Suprapubic skin (tissue), 4 donors: ENCODE data around the gene KRTAP10-6. TPM values are rescaled to one million over a fixed set of nuclear protein-coding genes. Genes with fewer than 3 reads are reported as not detected.

Experiments used
- DNase-seq, 2 donors: peaks; one replicate each; pipeline ENCODE4 v3.0.0-alpha.2; 2019; ENCODE audit warnings: low spot score in 2 of 2
- H3K27ac ChIP-seq: fragments of 200-600 bp; sonication (generic); one replicate; pipeline ENCODE4 v1.5.1; 2019
- H3K27me3 ChIP-seq: fragments of 200-600 bp; sonication (generic); one replicate; pipeline ENCODE4 v1.5.1; 2019
- H3K36me3 ChIP-seq: fragments of 200-600 bp; sonication (generic); one replicate; pipeline ENCODE4 v1.5.1; 2019
- H3K4me1 ChIP-seq: fragments of 200-600 bp; sonication (generic); one replicate; pipeline ENCODE4 v1.5.1; 2019
- H3K4me3 ChIP-seq: fragments of 200-600 bp; sonication (generic); one replicate; pipeline ENCODE4 v1.5.1; 2019; ENCODE audit warnings: mild to moderate bottlenecking
- H3K9me3 ChIP-seq: fragments of 200-600 bp; sonication (generic); one replicate; pipeline ENCODE4 v1.5.1; 2019
- CTCF ChIP-seq, 2 donors: fragments of 200-600 bp in 1 of 2; fragments of 450-650 bp in 1 of 2; sonication (generic) in 1 of 2; IDR thresholded peaks; one replicate each; pipeline ENCODE4 v1.5.1; 2016 to 2019; ENCODE audit warnings: antibody characterized with exemption in 2 of 2, mild to moderate bottlenecking in 1 of 2, moderate library complexity in 1 of 2
- EP300 ChIP-seq: sonication (generic); formaldehyde crosslinking; IDR thresholded peaks from one replicate; pipeline ENCODE4 v1.6.1; 2017; ENCODE audit warnings: antibody characterized with exemption
- POLR2A ChIP-seq, 2 donors: fragments of 450-650 bp; IDR thresholded peaks; one replicate each; pipeline ENCODE4 v1.6.1; 2017; ENCODE audit warnings: antibody characterized with exemption in 2 of 2, mild to moderate bottlenecking in 2 of 2, moderate library complexity in 2 of 2
- POLR2AphosphoS5 ChIP-seq, 3 donors: sonication (generic); formaldehyde crosslinking; IDR thresholded peaks; one replicate each; pipeline ENCODE4 v1.6.1; 2017; ENCODE audit warnings: antibody characterized with exemption in 3 of 3
- WGBS: methylation state at CpG from one replicate; pipeline ENCODE4 v1.1.5; 2018; 5-methylcytosine and 5-hydroxymethylcytosine counted together
- total RNA-seq, 4 donors: library from RNA; depleted of rRNA; stranded (reverse); fragments of >200 nt; gene quantifications; one replicate each; pipeline ENCODE4 v1.1.0, GENCODE V29; 2016

The KRTAP10-6 gene
- total RNA-seq, 4 donors from 2014 or later = 2.0 to 3.1 TPM; not detected in 2

GRCh38 chr21:44568667-44569556 lies 23.4 kb downstream of the KRTAP10-6 start:
- Histone ChIP-seq H3K36me3 (no peaks in the 10 kb centered on the region), H3K4me3 (no peak overlapping the region), H3K9me3 (no peaks in the 10 kb centered on the region), H3K4me1 (no peaks in the 10 kb centered on the region), H3K27ac (no peak overlapping the region), H3K27me3 (peaks cover 24% of the 10 kb centered on the region)
- WGBS = 86% methylated on average over 15 of the region's 27 CpGs
- no peak for DNase-seq
- no peak for TF ChIP-seq EP300
- TF ChIP-seq POLR2AphosphoS5 (IDR thresholded peaks at IDR 0.05) = no peak
- TF ChIP-seq CTCF (IDR thresholded peaks at IDR 0.05) = no peak
- no peak for TF ChIP-seq POLR2A (IDR thresholded peaks at IDR 0.05)

GRCh38 chr21:44568261-44568660 lies 24.0 kb downstream of the KRTAP10-6 start:
- no peak overlapping the region for H3K27ac ChIP-seq
- TF ChIP-seq EP300 (no peak), CTCF (IDR thresholded peaks at IDR 0.05) (no peak), POLR2AphosphoS5 (IDR thresholded peaks at IDR 0.05) (no peak), POLR2A (IDR thresholded peaks at IDR 0.05) (no peak)
- peaks cover 21% of the 10 kb centered on the region for H3K27me3 ChIP-seq
- H3K4me3 ChIP-seq = no peak overlapping the region
- 88% methylated on average over 5 of the region's 12 CpGs for WGBS
- DNase-seq = no peak
- no peaks in the 10 kb centered on the region for H3K36me3 ChIP-seq
- no peaks in the 10 kb centered on the region for H3K9me3 ChIP-seq
- no peaks in the 10 kb centered on the region for H3K4me1 ChIP-seq

GRCh38 chr21:44567481-44568171 lies 24.7 kb downstream of the KRTAP10-6 start:
- Histone ChIP-seq H3K36me3 (no peaks in the 10 kb centered on the region), H3K27me3 (peaks cover 18% of the 10 kb centered on the region), H3K27ac (no peak overlapping the region), H3K4me1 (no peaks in the 10 kb centered on the region), H3K4me3 (no peak overlapping the region), H3K9me3 (no peaks in the 10 kb centered on the region)
- no peak for DNase-seq
- TF ChIP-seq CTCF (IDR thresholded peaks at IDR 0.05) (no peak), POLR2AphosphoS5 (IDR thresholded peaks at IDR 0.05) (no peak), POLR2A (IDR thresholded peaks at IDR 0.05) (no peak), EP300 (no peak)
- 92% methylated on average over 18 of the region's 18 CpGs for WGBS

GRCh38 chr21:44566403-44566802 lies 25.9 kb downstream of the KRTAP10-6 start:
- H3K27me3 ChIP-seq = peaks cover 18% of the 10 kb centered on the region
- 54% methylated on average over 1 of the region's 1 CpG for WGBS
- H3K27ac ChIP-seq = no peak overlapping the region
- no peaks in the 10 kb centered on the region for H3K9me3 ChIP-seq
- H3K4me3 ChIP-seq = no peak overlapping the region
- TF ChIP-seq POLR2AphosphoS5 (IDR thresholded peaks at IDR 0.05) (no peak), CTCF (IDR thresholded peaks at IDR 0.05) (no peak), POLR2A (IDR thresholded peaks at IDR 0.05) (no peak), EP300 (no peak)
- H3K36me3 ChIP-seq = no peaks in the 10 kb centered on the region
- no peak for DNase-seq
- H3K4me1 ChIP-seq = no peaks in the 10 kb centered on the region
